ENCODE measurements around the gene BPIFA3.

DNA sequence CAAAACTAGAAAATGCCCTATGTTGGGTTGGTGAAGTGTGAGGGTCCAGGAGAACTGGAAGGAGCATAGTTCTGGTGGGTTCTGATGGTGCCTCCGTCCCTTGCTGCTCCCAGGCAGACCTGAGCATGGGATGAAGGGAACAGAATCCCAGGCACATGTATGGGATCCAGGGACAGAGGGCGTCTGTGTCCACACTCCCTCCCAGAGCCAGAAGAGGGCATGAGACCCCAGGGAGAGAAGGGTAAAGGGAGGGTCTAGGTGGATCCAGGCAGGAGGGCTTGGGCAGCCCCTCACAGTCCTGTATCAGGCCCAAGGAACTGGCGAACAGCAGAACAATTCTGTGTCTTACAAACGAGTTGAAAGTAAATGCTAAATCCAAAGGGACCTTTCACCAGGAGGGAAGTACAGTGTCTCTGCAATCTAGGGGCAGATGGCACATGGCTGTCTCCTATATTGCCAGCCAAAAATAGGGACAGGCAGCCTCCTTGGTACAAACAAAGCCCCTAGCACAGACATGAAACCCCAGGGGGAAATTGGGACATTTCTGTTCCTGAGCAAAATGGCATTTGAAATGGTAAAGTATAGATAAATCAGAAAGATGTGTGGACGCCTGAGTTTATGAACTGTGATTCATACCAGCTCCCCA, 16.1 kb downstream of the BPIFA3 start:
- TF ChIP-seq POLR2A (IDR thresholded peaks at IDR 0.05; ENCODE audit: insufficient read depth in 1 of 2, low read depth in 2 of 2, low read length in 2 of 2) (no peak), PPARG (CRISPR knock-in tag; conservative IDR thresholded peaks at IDR 0.05) (no peak), ZNF160 (CRISPR knock-in tag; IDR thresholded peaks at IDR 0.05) (no peak), SETDB1 (CRISPR knock-in tag; IDR thresholded peaks at IDR 0.05; ENCODE audit: borderline replicate concordance) (no peak)
- TF ChIP-seq, protein P1, sequence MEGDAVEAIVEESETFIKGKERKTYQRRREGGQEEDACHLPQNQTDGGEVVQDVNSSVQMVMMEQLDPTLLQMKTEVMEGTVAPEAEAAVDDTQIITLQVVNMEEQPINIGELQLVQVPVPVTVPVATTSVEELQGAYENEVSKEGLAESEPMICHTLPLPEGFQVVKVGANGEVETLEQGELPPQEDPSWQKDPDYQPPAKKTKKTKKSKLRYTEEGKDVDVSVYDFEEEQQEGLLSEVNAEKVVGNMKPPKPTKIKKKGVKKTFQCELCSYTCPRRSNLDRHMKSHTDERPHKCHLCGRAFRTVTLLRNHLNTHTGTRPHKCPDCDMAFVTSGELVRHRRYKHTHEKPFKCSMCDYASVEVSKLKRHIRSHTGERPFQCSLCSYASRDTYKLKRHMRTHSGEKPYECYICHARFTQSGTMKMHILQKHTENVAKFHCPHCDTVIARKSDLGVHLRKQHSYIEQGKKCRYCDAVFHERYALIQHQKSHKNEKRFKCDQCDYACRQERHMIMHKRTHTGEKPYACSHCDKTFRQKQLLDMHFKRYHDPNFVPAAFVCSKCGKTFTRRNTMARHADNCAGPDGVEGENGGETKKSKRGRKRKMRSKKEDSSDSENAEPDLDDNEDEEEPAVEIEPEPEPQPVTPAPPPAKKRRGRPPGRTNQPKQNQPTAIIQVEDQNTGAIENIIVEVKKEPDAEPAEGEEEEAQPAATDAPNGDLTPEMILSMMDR (CRISPR knock-in tag; IDR thresholded peaks at IDR 0.05), result peak; percentile 81

Measured in HepG2 (cell line).